SK-N-SH treated with all-trans-retinoic acid at 6 μM for 48 hours (cell line): Measurements from ENCODE around the gene TGDS.

Source experiments
- ATAC-seq: fragments of 200-7000 bp; cut with Tn5 transposase; 3 replicates; pipeline ENCODE4 v1.9.1; 2020; ENCODE audit warnings: mild to moderate bottlenecking, moderate library complexity
- BACH2 ChIP-seq: fragments of 250-450 bp; sonication (Bioruptor Pico); IDR thresholded peaks from 2 replicates; pipeline ENCODE4 v1.9.0; 2021; ENCODE audit warnings: mild to moderate bottlenecking, borderline replicate concordance
- CREB5 ChIP-seq: fragments of 250-450 bp; sonication (Bioruptor Pico); IDR thresholded peaks from 2 replicates; pipeline ENCODE4 v1.5.1; 2020; ENCODE audit warnings: low read depth, mild to moderate bottlenecking, moderate library complexity
- CSDC2 ChIP-seq: fragments of 250-450 bp; sonication (Bioruptor Pico); IDR thresholded peaks from 2 replicates; pipeline ENCODE4 v1.5.0; 2020; ENCODE audit warnings: mild to moderate bottlenecking, moderate library complexity
- CSRNP3 ChIP-seq: fragments of 250-450 bp; sonication (Bioruptor Pico); IDR thresholded peaks from 2 replicates; pipeline ENCODE4 v1.5.1; 2021; ENCODE audit warnings: mild to moderate bottlenecking, moderate library complexity
- GLIS3 ChIP-seq: fragments of 250-450 bp; sonication (Bioruptor Pico); IDR thresholded peaks from 2 replicates; pipeline ENCODE4 v1.5.0; 2020; ENCODE audit warnings: mild to moderate bottlenecking, moderate library complexity
- ISL1 ChIP-seq: fragments of 250-450 bp; sonication (Bioruptor Pico); IDR thresholded peaks from 2 replicates; pipeline ENCODE4 v2.1.2; 2022; ENCODE audit warnings: mild to moderate bottlenecking, moderate library complexity
- OSR1 ChIP-seq: fragments of 250-450 bp; sonication (Bioruptor Pico); IDR thresholded peaks from 2 replicates; pipeline ENCODE4 v1.8.0; 2022; ENCODE audit warnings: moderate library complexity, mild to moderate bottlenecking, inconsistent platforms
- PATZ1 ChIP-seq: fragments of 250-450 bp; sonication (Bioruptor Pico); IDR thresholded peaks from 2 replicates; pipeline ENCODE4 v1.8.0; 2020; ENCODE audit warnings: mild to moderate bottlenecking, moderate library complexity, borderline replicate concordance
- POU6F1 ChIP-seq: fragments of 250-450 bp; sonication (Bioruptor Pico); IDR thresholded peaks from 2 replicates; pipeline ENCODE4 v1.8.0; 2021; ENCODE audit warnings: low read depth, mild to moderate bottlenecking, moderate library complexity, borderline replicate concordance
- PPARA ChIP-seq: fragments of 250-450 bp; sonication (Bioruptor Pico); IDR thresholded peaks from 2 replicates; pipeline ENCODE4 v1.5.0; 2020; ENCODE audit warnings: mild to moderate bottlenecking, borderline replicate concordance
- SNAI2 ChIP-seq: fragments of 250-450 bp; sonication (Bioruptor Pico); IDR thresholded peaks from 2 replicates; pipeline ENCODE4 v1.5.0; 2020; ENCODE audit warnings: mild to moderate bottlenecking, moderate library complexity
- TSHZ2 ChIP-seq: fragments of 250-450 bp; sonication (Bioruptor Pico); IDR thresholded peaks from 2 replicates; pipeline ENCODE4 v1.5.0; 2020; ENCODE audit warnings: mild to moderate bottlenecking, moderate library complexity
- ZC3H10 ChIP-seq: fragments of 250-450 bp; sonication (Bioruptor Pico); IDR thresholded peaks from 2 replicates; pipeline ENCODE4 v1.5.1; 2021; ENCODE audit warnings: mild to moderate bottlenecking, moderate library complexity
- ZFP3 ChIP-seq: fragments of 250-450 bp; sonication (Bioruptor Pico); IDR thresholded peaks from 2 replicates; pipeline ENCODE4 v1.5.0; 2020; ENCODE audit warnings: mild to moderate bottlenecking, moderate library complexity
- ZFP30 ChIP-seq: fragments of 450-650 bp; formaldehyde crosslinking; IDR thresholded peaks from 2 replicates; pipeline ENCODE4 v1.5.0; 2022; ENCODE audit warnings: mild to moderate bottlenecking, moderate library complexity
- ZNF565 ChIP-seq: fragments of 450-650 bp; formaldehyde crosslinking; conservative IDR thresholded peaks from 2 replicates; pipeline ENCODE4 v1.5.0; 2020; ENCODE audit warnings: low read depth, mild to moderate bottlenecking, moderate library complexity
- ZNF70 ChIP-seq: fragments of 450-650 bp; formaldehyde crosslinking; IDR thresholded peaks from 2 replicates; pipeline ENCODE4 v1.5.0; 2020; ENCODE audit warnings: mild to moderate bottlenecking, moderate library complexity
- ZNF8 ChIP-seq: fragments of 450-650 bp; formaldehyde crosslinking; IDR thresholded peaks from 2 replicates; pipeline ENCODE4 v1.5.0; 2020; ENCODE audit warnings: mild to moderate bottlenecking, moderate library complexity

TGDS gene

GRCh38 chr13:94607939-94608338, 12.0 kb upstream of the TGDS start:
- TF ChIP-seq SNAI2 (CRISPR knock-in tag) (no peak), OSR1 (CRISPR knock-in tag) (no peak), ZNF8 (no peak), ZFP30 (no peak), ZNF565 (no peak), ZFP3 (CRISPR knock-in tag) (no peak), GLIS3 (CRISPR knock-in tag) (no peak), CSRNP3 (CRISPR knock-in tag) (no peak), TSHZ2 (CRISPR knock-in tag) (no peak), PPARA (no peak), POU6F1 (CRISPR knock-in tag) (no peak), ZNF70 (CRISPR knock-in tag) (no peak)
- TF ChIP-seq, all 23 proteins: peak for 0
- ATAC-seq, result no peak

GRCh38 chr13:94607056-94607455, 11.1 kb upstream of the TGDS start:
- TF ChIP-seq POU6F1 (CRISPR knock-in tag) (no peak), TSHZ2 (CRISPR knock-in tag) (no peak), ZNF565 (no peak), PPARA (no peak), ZC3H10 (CRISPR knock-in tag) (no peak), ISL1 (no peak), ZFP30 (no peak), PATZ1 (CRISPR knock-in tag) (no peak), ZNF8 (no peak), SNAI2 (CRISPR knock-in tag) (no peak), CSRNP3 (CRISPR knock-in tag) (no peak), CSDC2 (CRISPR knock-in tag) (no peak), BACH2 (CRISPR knock-in tag) (no peak), CREB5 (CRISPR knock-in tag) (no peak)
- ATAC-seq, result no peak
